ENCODE data around the gene PEMT.

Gene PEMT

GRCh38 chr17:17535957-17536356, 55.6 kb downstream of the PEMT start:
- no peak for DNase-seq (ENCODE audit: low spot score)

DNA sequence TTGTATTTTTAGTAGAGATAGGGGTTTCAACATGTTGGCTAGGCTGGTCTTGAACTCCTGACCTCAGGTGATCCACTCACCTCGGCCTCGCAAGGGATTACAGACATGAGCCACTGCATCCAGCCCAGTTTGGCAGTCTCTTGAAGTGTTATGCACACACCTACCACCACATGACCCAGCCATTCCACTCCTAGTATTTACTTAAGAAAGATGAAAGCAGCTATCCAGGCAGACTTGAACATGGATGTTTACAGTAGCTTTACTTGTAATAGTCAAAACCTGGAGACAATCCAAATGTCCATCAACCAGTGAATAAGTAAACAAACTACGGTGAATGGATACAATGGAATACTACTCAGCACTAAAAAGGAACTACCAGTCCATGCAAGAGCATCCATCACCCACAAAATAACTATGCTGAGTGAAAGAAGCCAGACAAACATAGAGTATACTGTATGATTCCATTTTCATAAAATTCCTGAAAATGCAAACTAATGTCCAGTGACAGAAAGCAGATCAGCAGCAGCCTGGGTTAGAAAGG, 57.5 kb downstream of the PEMT start:
- no peak for DNase-seq (ENCODE audit: low spot score)

- DNase-seq (ENCODE audit: low spot score): no peak
These were observed 58.5 kb downstream of the PEMT start for GRCh38 chr17:17532991-17533390.

DNA sequence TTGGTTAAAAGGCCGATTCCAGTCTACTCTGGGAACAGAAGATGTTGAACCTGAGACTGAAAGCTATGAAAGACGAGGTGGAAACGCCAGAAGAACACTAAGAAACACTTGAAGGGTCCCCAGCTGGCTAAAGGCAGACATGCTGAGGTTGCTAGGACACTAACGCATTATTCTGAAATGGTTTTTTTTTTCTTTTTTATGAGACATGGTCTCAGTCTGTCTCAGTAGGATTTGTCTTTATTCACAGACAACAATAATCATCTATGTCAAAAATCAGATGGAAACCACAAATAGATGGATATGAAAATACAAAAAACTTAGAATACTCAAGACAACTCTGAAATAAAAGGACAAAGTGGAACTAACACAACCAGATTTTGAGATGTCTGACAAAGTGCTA, 60.4 kb downstream of the PEMT start:
- no peak for DNase-seq (ENCODE audit: low spot score)

DNA sequence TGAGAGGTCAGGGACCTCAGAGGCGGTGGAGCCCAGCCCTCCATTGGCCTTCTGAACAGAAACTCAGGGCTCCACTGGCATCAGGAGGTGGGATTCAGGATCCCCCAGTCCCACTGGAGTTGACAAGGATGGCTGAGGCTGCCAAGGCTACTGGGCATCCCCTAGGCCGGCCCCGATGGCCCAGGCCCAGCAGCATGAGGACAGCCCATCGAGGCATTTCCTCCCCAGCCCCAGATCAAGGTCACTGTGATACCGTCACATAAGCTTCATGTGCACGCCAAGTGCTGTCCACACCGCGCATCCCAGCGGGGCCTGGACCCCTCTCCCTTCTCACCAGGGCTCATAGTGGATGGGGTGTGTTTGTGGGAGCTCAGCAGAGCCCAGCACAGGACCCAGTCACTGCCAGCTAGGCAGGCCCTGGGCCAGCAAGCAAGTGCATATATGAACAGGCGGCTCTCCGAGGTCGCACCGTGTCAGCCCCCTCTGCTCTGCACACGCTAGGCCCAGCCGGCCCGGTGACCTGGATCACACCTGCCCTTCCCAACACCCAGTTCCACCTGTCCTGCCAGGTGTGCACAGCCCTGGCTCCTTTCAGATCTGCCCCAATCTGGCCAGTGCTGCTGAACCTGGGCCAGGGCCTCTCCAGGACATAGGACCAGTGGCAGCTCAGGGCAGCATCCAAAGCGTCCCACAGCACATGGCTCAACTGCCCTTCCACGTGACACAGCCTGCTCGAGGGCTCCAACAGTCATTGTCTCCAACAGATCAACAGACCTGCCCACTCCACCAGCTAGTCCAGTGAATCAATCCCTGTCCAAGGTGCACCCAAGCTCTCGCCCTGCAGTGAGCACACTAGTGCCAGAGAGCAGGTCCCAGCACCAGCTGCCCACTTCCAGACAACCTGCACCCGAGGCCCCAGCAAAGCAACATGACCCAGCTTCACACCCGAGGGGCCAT, 62.5 kb downstream of the PEMT start:
- DNase-seq (ENCODE audit: low spot score): no peak

DNA sequence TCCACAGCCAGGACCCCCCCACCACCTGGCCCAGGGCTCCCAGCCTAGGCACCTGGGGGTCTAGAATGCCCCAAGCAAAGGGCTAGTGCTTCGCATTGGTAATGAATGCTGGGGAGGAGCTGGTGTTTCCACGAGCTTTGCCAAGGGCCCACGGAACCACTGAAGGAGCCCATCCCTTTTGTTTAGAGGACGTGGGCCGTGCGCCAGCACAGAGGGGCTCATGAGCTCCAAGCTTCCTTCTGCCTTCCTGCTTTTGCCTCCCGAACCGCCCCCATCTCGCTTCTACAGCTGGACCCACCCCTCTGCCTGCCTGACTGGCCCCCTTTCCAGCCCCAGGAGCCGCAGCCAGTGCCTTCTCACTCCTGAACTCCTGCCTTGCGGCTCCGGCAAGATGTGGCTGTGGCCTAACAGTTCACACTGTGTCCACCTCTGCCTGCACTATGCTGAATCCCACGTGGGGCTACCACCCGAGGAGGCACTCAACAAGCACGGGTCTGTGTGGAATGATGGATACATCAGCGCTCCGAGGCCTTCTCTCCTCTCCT, 63.5 kb downstream of the PEMT start:
- DNase-seq (ENCODE audit: low spot score): no peak

- no peak for DNase-seq (ENCODE audit: low spot score)
These were observed 64.0 kb downstream of the PEMT start for GRCh38 chr17:17527534-17527933.

- no peak for DNase-seq (ENCODE audit: low spot score)
These were observed 65.1 kb downstream of the PEMT start for GRCh38 chr17:17526369-17526768.

- no peak for DNase-seq (ENCODE audit: low spot score)
These were observed 65.6 kb downstream of the PEMT start for GRCh38 chr17:17525956-17526355.

DNA sequence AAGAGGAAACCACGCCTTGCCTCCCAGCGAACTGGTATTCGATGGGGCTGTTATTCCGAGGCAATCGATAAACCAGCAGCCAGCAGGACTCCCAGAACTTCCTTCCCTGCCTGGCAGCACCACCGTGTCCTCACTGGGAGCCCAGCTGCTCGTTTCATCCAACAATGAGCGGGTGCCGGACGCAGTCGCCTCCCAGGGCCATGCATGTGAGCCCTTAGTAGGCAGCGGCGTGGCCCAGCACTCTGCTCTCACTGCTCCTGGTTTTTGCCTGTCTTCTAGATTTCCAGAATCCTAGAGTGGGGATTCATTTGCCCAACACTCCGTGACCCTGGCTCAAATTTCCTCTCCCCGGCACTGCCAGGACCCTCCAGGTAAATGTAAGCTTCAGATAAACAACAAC, 66.2 kb downstream of the PEMT start:
- DNase-seq (ENCODE audit: low spot score): no peak

- DNase-seq (ENCODE audit: low spot score): no peak
These were observed 67.6 kb downstream of the PEMT start for GRCh38 chr17:17523731-17524490.

DNA sequence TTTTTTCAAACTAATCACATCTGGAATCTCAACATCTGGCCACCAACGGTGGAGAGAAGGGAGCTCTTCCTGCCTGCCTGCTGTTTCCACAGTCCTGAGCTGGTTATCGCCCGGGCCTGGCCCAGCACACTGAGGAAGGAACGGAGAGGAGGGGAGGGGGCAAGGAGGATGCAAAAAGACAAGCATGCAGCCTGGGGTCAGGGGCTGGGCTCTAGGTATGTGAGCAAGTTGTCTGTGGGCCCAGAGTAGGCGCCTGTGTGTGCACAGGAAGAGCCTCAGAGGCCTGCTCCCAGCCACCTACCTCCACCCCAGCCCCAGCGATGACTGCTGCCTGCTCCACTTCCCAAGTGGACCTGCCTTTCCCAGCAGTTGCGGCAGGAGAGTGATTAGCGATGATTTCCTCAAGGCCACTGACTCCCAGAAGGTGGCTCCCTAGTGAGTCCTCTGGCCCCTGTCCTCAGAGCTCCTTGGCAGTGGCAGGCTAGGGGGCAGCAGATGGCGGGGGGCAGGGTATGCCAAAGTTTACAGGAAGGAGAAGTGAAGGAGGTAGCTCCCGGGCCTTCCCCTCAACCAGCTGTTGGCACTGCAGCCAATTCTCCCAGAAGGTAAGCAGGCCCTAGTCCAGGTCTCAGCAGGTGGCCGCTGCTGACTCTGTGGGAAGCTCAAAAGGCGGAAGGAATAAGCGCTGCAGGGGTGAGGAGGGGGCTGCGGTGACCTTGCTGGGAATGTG, 68.3 kb downstream of the PEMT start:
- DNase-seq (ENCODE audit: low spot score): no peak

- no peak for DNase-seq (ENCODE audit: low spot score)
These were observed 70.8 kb downstream of the PEMT start for GRCh38 chr17:17520599-17521232.

- no peak for DNase-seq (ENCODE audit: low spot score)
These were observed 71.6 kb downstream of the PEMT start for GRCh38 chr17:17519886-17520285.

DNA sequence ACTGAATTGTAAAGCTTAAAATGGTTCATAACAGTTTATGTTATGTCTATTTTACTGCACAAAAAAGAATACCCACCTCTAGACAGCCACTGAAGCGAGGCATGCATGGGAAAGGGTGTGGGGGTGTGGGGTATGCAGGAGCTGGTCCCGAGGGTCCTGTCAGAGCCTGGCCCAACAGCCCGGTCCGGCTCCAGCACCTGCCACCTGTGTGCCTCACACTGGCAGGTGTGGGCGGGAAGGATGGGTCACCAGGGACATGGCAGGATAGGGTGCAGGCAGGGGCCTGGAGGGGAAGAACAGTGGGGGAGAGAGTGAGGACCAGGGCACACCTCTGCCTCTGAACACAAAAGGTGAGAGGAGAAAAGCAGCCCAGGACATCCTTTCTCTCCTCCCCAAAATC, 72.6 kb downstream of the PEMT start:
- no peak for DNase-seq (ENCODE audit: low spot score)

DNA sequence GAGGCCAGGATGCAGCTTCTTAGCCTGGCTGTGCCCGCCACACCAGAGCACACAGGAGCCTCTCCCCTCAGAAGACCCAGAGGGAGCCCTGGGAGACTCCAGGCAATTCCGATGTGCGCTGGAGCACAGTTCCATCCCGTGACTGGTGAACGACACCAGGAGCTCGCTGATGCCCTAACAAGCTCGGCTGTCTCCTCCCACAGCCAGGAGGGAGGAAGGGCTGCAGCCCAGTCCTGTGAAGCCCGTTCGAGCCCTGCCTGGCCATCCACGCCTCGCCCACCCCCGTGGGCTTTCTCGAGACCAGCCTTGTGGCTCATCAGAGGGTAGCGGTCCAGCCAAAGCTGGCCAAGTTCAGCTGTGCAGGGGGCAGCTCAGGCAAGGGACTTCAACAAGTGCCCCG, 73.5 kb downstream of the PEMT start:
- DNase-seq (ENCODE audit: low spot score): no peak

DNA sequence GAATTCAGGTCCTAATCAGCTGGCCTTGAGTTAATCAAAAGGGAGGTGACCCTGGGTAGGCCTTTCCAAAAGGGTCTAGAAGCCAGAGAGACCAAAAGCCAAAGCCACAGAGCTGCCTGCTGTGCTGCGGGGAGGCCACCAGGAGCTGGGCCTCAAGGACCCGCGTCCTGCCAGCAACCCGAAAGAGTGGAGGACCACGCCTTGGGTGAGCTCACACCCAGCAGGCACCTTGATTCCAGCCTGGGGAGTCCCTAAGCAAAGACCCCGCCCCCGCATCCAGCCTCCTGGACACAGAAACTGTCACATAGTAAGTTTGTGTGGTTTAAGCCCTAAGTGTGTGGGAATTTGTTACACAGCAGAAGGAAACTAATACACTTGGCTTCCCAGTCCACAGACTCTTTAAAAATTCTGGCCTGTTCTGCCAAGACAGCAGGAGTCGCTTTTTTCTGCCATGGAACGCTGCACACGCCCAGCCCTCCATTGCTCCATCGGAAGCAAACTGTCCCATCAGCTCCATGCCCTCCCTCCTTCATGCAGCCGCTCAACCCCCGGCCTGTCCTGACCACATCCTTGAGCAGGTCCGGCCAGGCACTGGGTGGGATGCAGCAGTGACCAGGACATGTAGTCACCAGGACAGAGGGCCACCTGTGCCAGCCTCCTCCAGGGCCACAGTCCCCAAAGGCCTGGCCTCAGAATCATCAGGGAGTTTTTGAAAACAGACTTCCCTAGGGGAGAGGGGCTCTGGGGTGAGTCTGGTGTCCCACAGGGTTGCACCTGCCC, 74.4 kb downstream of the PEMT start:
- no peak for DNase-seq (ENCODE audit: low spot score)

DNA sequence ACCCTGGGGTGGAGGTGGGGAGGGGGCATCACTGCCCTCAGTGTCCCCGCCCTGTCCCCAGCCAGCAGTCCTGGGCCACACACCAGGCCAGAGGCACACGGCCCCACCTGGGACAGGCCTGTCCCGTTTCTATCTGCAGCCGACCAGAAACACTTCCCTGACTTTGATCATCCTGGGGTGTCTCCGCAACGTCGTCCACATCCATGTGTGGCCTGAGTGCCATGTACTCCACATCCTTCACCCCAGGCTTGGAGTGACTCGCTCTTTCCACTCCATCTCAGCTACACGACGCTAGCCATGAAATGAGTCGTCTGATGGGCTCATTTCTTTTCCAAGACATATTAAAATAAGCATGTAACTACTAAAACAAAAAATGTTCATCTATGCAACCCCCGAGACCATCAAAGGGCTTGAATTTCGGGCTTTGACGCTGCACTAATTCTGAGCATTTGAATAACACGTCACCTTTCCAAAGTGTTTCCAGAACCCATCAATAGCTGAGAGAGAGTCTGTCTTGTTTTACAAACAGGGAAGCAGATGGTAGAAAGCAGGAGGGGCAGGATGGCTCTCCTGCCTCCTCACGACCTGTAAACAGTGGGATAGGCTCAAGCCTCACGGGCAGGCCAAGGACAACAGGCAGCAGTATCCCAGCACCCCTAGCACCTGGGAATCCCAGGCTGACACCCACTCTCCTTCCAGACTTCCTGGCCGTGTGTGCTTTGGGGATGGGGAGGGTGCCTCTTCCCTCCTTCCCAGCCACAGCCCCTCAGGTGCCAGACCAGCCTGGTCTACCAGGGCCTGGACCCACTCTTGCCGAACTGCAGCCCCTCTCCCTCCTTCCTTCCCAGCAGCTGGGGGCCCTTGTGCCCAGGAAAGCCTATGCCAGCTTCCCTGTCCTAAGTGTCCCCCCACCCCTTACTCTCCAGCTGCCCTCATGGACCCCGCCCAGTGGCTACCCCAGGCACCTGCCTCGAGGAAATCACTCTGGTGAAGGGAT, 75.3 kb downstream of the PEMT start:
- DNase-seq (ENCODE audit: low spot score): no peak

Data from hepatic stellate cell (primary cell).